Activated CD4-positive, alpha-beta T cell treated with anti-CD3 and anti-CD28 coated beads, Interleukin-2, amount 10 ng/mL, durations not matched to agents 7 days and 5 days (primary cell): ENCODE results near the gene SYNE1. TPM values are rescaled to one million over a fixed set of nuclear protein-coding genes. Genes with fewer than 3 reads are reported as not detected.
A peak's percentile ranks its signal among the peaks of the same experiment; 100 is the strongest.

Experiments used
- CTCF ChIA-PET: fragments of 350-600 bp; sonication (Branson Sonifier 250); formaldehyde crosslinking; loops from one replicate; lab custom pipeline; 2021; ENCODE audit warnings: antibody characterized with exemption; lab: Charles Lee
- POLR2A ChIA-PET: fragments of 350-600 bp; sonication (Branson Sonifier 250); formaldehyde crosslinking; loops from one replicate; lab custom pipeline; 2021; ENCODE audit warnings: antibody characterized with exemption; lab: Charles Lee
- DNase-seq: peaks from one replicate; pipeline ENCODE4 v3.0.0-alpha.2; 2020
- H3K27ac Mint-ChIP-seq: one replicate; pipeline ENCODE4 v1.8.0; 2021; ENCODE audit warnings: mild to moderate bottlenecking, moderate library complexity, mixed read lengths
- H3K27me3 Mint-ChIP-seq: one replicate; pipeline ENCODE4 v1.8.0; 2021; ENCODE audit warnings: mixed read lengths
- H3K36me3 Mint-ChIP-seq: one replicate; pipeline ENCODE4 v1.8.0; 2021; ENCODE audit warnings: low read depth, mixed read lengths
- H3K4me1 Mint-ChIP-seq: one replicate; pipeline ENCODE4 v1.8.0; 2021; ENCODE audit warnings: mixed read lengths
- H3K4me3 Mint-ChIP-seq: one replicate; pipeline ENCODE4 v1.8.0; 2021; ENCODE audit warnings: mild to moderate bottlenecking, moderate library complexity, mixed read lengths
- H3K9me3 Mint-ChIP-seq: one replicate; pipeline ENCODE4 v1.8.0; 2021; ENCODE audit warnings: mixed read lengths
- total RNA-seq, 2 experiments: library from RNA; stranded (reverse); gene quantifications; one replicate each; pipeline ENCODE4 v1.2.3, GENCODE V29; 2021

Gene SYNE1
- total RNA-seq, 2 experiments from 2014 or later = 98.4 to 99.3 TPM

GRCh38 chr6:152225241-152225934, 411.8 kb downstream of the SYNE1 start:
- peaks cover 56% of the 10 kb centered on the region for H3K36me3 Mint-ChIP-seq
- ChIA-PET CTCF (interaction anchor here (0.6 to 1.6 kb wide), 2 partner anchors 15 to 45 kb away, joined by 4 read pairs; no protein-coding TSS in a partner anchor), POLR2A (interaction anchor here (0.6 kb wide), 1 partner anchor 35 kb away, joined by 4 read pairs; no protein-coding TSS in a partner anchor)

GRCh38 chr6:152223636-152224035, 413.5 kb downstream of the SYNE1 start:
- Mint-ChIP-seq H3K9me3 (peaks cover 21% of the 10 kb centered on the region), H3K4me1 (no peaks in the 10 kb centered on the region), H3K4me3 (no peak overlapping the region), H3K36me3 (peaks cover 67% of the 10 kb centered on the region), H3K27ac (no peak overlapping the region), H3K27me3 (no peaks in the 10 kb centered on the region)
- ChIA-PET CTCF (no interaction called here), POLR2A (no interaction called here)
- DNase-seq = no peak

More at GRCh38 chr6:152225241-152225934, 411.8 kb downstream of the SYNE1 start:
- Mint-ChIP-seq H3K4me1 (no peaks in the 10 kb centered on the region), H3K4me3 (no peak overlapping the region), H3K27me3 (no peaks in the 10 kb centered on the region), H3K9me3 (peaks cover 21% of the 10 kb centered on the region), H3K27ac (no peak overlapping the region)
- DNase-seq = no peak

GRCh38 chr6:152221806-152222628, 415.1 kb downstream of the SYNE1 start:
- Mint-ChIP-seq H3K27ac (peak overlapping the region; percentile 10), H3K4me3 (no peak overlapping the region), H3K36me3 (peaks cover 68% of the 10 kb centered on the region), H3K9me3 (peaks cover 21% of the 10 kb centered on the region), H3K27me3 (no peaks in the 10 kb centered on the region), H3K4me1 (no peaks in the 10 kb centered on the region)
- ChIA-PET CTCF (interaction anchor here (1.1 to 1.3 kb wide), 3 partner anchors 12 to 19 kb away, joined by 3 read pairs; no protein-coding TSS in a partner anchor), POLR2A (no interaction called here)
- DNase-seq = no peak

- Mint-ChIP-seq H3K4me1 (no peaks in the 10 kb centered on the region), H3K9me3 (peaks cover 21% of the 10 kb centered on the region), H3K27me3 (no peaks in the 10 kb centered on the region), H3K4me3 (no peak overlapping the region), H3K36me3 (peaks cover 71% of the 10 kb centered on the region), H3K27ac (no peak overlapping the region)
- DNase-seq = no peak
- ChIA-PET POLR2A (no interaction called here), CTCF (interaction anchor here (0.7 to 1.2 kb wide), 3 partner anchors 13 to 713 kb away, joined by 3 read pairs; no protein-coding TSS in a partner anchor)
Observed at GRCh38 chr6:152220786-152221185, 416.4 kb downstream of the SYNE1 start.

- CTCF ChIA-PET = interaction anchor here (1.4 kb wide), 1 partner anchor 9 kb away, joined by 4 read pairs; no protein-coding TSS in a partner anchor
- Mint-ChIP-seq H3K4me1 (no peaks in the 10 kb centered on the region), H3K27me3 (no peaks in the 10 kb centered on the region), H3K36me3 (peaks cover 65% of the 10 kb centered on the region), H3K27ac (no peak overlapping the region), H3K9me3 (peaks cover 19% of the 10 kb centered on the region), H3K4me3 (no peak overlapping the region)
- POLR2A ChIA-PET = no interaction called here
- DNase-seq = no peak
Observed at GRCh38 chr6:152218887-152219286, 418.3 kb downstream of the SYNE1 start.

- no peak overlapping the region for H3K4me3 Mint-ChIP-seq
- H3K36me3 Mint-ChIP-seq = peaks cover 54% of the 10 kb centered on the region
- DNase-seq = no peak
- H3K9me3 Mint-ChIP-seq = no peaks in the 10 kb centered on the region
- ChIA-PET CTCF (no interaction called here), POLR2A (no interaction called here)
- no peak overlapping the region for H3K27ac Mint-ChIP-seq
- H3K4me1 Mint-ChIP-seq = no peaks in the 10 kb centered on the region
- H3K27me3 Mint-ChIP-seq = no peaks in the 10 kb centered on the region
Observed at GRCh38 chr6:152212437-152212836, 424.7 kb downstream of the SYNE1 start.

GRCh38 chr6:152209211-152209610, 428.0 kb downstream of the SYNE1 start:
- no peak overlapping the region for H3K27ac Mint-ChIP-seq
- no peak for DNase-seq
- CTCF ChIA-PET = no interaction called here
- H3K4me3 Mint-ChIP-seq = no peak overlapping the region
- H3K4me1 Mint-ChIP-seq = no peaks in the 10 kb centered on the region
- no peaks in the 10 kb centered on the region for H3K27me3 Mint-ChIP-seq
- POLR2A ChIA-PET = no interaction called here
- H3K36me3 Mint-ChIP-seq = peaks cover 58% of the 10 kb centered on the region
- H3K9me3 Mint-ChIP-seq = no peaks in the 10 kb centered on the region

- H3K4me3 Mint-ChIP-seq = no peak overlapping the region
- no peaks in the 10 kb centered on the region for H3K9me3 Mint-ChIP-seq
- H3K4me1 Mint-ChIP-seq = no peaks in the 10 kb centered on the region
- ChIA-PET POLR2A (no interaction called here), CTCF (no interaction called here)
- no peak for DNase-seq
- no peaks in the 10 kb centered on the region for H3K27me3 Mint-ChIP-seq
- H3K27ac Mint-ChIP-seq = no peak overlapping the region
- H3K36me3 Mint-ChIP-seq = peaks cover 61% of the 10 kb centered on the region
Observed at GRCh38 chr6:152207915-152208714, 429.0 kb downstream of the SYNE1 start.

GRCh38 chr6:152206072-152206818, 430.9 kb downstream of the SYNE1 start:
- Mint-ChIP-seq H3K4me3 (no peak overlapping the region), H3K36me3 (peaks cover 65% of the 10 kb centered on the region), H3K27ac (no peak overlapping the region), H3K4me1 (no peaks in the 10 kb centered on the region), H3K27me3 (no peaks in the 10 kb centered on the region), H3K9me3 (no peaks in the 10 kb centered on the region)
- CTCF ChIA-PET = interaction anchor here (0.5 kb wide), 1 partner anchor 47 kb away, joined by 3 read pairs; no protein-coding TSS in a partner anchor
- POLR2A ChIA-PET = no interaction called here
- peak; percentile 38 for DNase-seq

GRCh38 chr6:152204591-152204990, 432.6 kb downstream of the SYNE1 start:
- H3K36me3 Mint-ChIP-seq = peaks cover 69% of the 10 kb centered on the region
- no peak overlapping the region for H3K4me3 Mint-ChIP-seq
- H3K27ac Mint-ChIP-seq = no peak overlapping the region
- ChIA-PET CTCF (interaction anchor here (1.1 kb wide), 1 partner anchor 14 kb away, joined by 3 read pairs; no protein-coding TSS in a partner anchor), POLR2A (no interaction called here)
- no peaks in the 10 kb centered on the region for H3K27me3 Mint-ChIP-seq
- DNase-seq = no peak
- no peaks in the 10 kb centered on the region for H3K4me1 Mint-ChIP-seq
- H3K9me3 Mint-ChIP-seq = no peaks in the 10 kb centered on the region

- ChIA-PET CTCF (no interaction called here), POLR2A (no interaction called here)
- Mint-ChIP-seq H3K9me3 (peaks cover 10% of the 10 kb centered on the region), H3K36me3 (peaks cover 77% of the 10 kb centered on the region), H3K4me1 (peaks cover 10% of the 10 kb centered on the region), H3K27ac (no peak overlapping the region), H3K27me3 (no peaks in the 10 kb centered on the region), H3K4me3 (no peak overlapping the region)
- DNase-seq = no peak
Observed at GRCh38 chr6:152201120-152201519, 436.0 kb downstream of the SYNE1 start.

- CTCF ChIA-PET = interaction anchor here (0.6 kb wide), 1 partner anchor 48 kb away, joined by 3 read pairs; no protein-coding TSS in a partner anchor
- H3K36me3 Mint-ChIP-seq = peaks cover 77% of the 10 kb centered on the region
- no peak for DNase-seq
Observed at GRCh38 chr6:152195896-152196295, 441.3 kb downstream of the SYNE1 start.

More at GRCh38 chr6:152195896-152196295, 441.3 kb downstream of the SYNE1 start:
- H3K9me3 Mint-ChIP-seq = peaks cover 37% of the 10 kb centered on the region
- no peaks in the 10 kb centered on the region for H3K27me3 Mint-ChIP-seq
- POLR2A ChIA-PET = no interaction called here
- no peak overlapping the region for H3K27ac Mint-ChIP-seq
- peaks cover 10% of the 10 kb centered on the region for H3K4me1 Mint-ChIP-seq
- no peak overlapping the region for H3K4me3 Mint-ChIP-seq
